Thyroid gland (tissue), 4 donors: ENCODE data around the gene FBXO27.

Experiments
- CTCF ChIP-seq, 6 experiments: fragments of 200-600 bp in 3 of 6; fragments of 450-650 bp in 3 of 6; sonication (generic) in 3 of 6; IDR thresholded peaks; one replicate each; pipeline ENCODE4 v1.5.1; 2016 to 2019; ENCODE audit warnings: antibody characterized with exemption in 6 of 6, mild to moderate bottlenecking in 2 of 6, inconsistent platforms in 1 of 6, moderate library complexity in 1 of 6
- POLR2A ChIP-seq, 2 donors: fragments of 450-650 bp; IDR thresholded peaks; one replicate each; pipeline ENCODE4 v1.6.1; 2017; ENCODE audit warnings: antibody characterized with exemption in 2 of 2, mild to moderate bottlenecking in 2 of 2, moderate library complexity in 1 of 2

GRCh38 chr19:39064405-39064804 lies 32.1 kb upstream of the FBXO27 start:
- TF ChIP-seq CTCF (IDR thresholded peaks at IDR 0.05) (no peak), POLR2A (IDR thresholded peaks at IDR 0.05) (no peak)
